HepG2 (cell line): Measurements from ENCODE around the gene HELB. TPM values are rescaled to one million over a fixed set of nuclear protein-coding genes. Genes with fewer than 3 reads are reported as not detected.

Experiments
- ATAC-seq: fragments of 200-7000 bp; cut with Tn5 transposase; 3 replicates; pipeline ENCODE4 v1.9.1; 2020; ENCODE audit warnings: mild to moderate bottlenecking, moderate library complexity
- BruUV-seq: library from RNA; stranded (reverse); fragments of 400-500 nt; replicated peaks from 2 replicates; lab custom pipeline; 2021; lab: Mats Ljungman, UMichigan
- CTCF ChIA-PET: fragments of 300-600 bp; formaldehyde crosslinking; extraction: SDS; loops from one replicate; lab custom pipeline; 2021; ENCODE audit warnings: low total read pairs, inconsistent platforms, low intra/inter-chr PET ratio; lab: Yijun Ruan, JAX
- POLR2A ChIA-PET: fragments of 350-600 bp; sonication (Branson Sonifier 250); formaldehyde crosslinking; loops from one replicate; lab custom pipeline; 2020; ENCODE audit warnings: antibody characterized with exemption, inconsistent platforms; lab: Yijun Ruan, JAX
- DNase-seq: peaks from one replicate; pipeline ENCODE4 v3.0.0-alpha.2; 2015; ENCODE audit warnings: low spot score
- FAIRE-seq: peaks from 3 replicates; lab custom pipeline; 2011; peaks lifted over from hg19 to GRCh38; lab: Jason Lieb, UNC
- H2AFZ ChIP-seq: one replicate; pipeline ENCODE4 v1.6.1; 2011; ENCODE audit warnings: low read length, inconsistent platforms
- H3K27ac ChIP-seq: fragments of 300-600 bp; 3 replicates; pipeline ENCODE4 v1.8.0; 2011; ENCODE audit warnings: mixed run types, mild to moderate bottlenecking, mixed read lengths, low read length, inconsistent platforms; ENCODE audit not compliant: insufficient read depth; ENCODE audit errors: extremely low read length
- H3K27me3 ChIP-seq, 2 experiments: fragments of 200-600 bp in 1 of 2; 2 replicates in 1 of 2; 3 replicates in 1 of 2; pipeline versions ENCODE4 v1.6.0 to v1.8.0; 2011; ENCODE audit warnings: low read length in 2 of 2, mild to moderate bottlenecking in 2 of 2, moderate library complexity in 2 of 2, inconsistent platforms in 1 of 2; ENCODE audit not compliant: insufficient read depth in 2 of 2, control insufficient read depth in 1 of 2
- H3K36me3 ChIP-seq, 2 experiments: fragments of 200-600 bp in 1 of 2; replicated peaks in 1 of 2; 2 replicates in 1 of 2; 3 replicates in 1 of 2; pipeline versions ENCODE4 v1.5.1 to v1.8.0; 2011; ENCODE audit warnings: low read length in 2 of 2, inconsistent platforms in 1 of 2; ENCODE audit not compliant: insufficient read depth in 2 of 2, control insufficient read depth in 1 of 2
- H3K4me1 ChIP-seq: 2 replicates; pipeline ENCODE4 v1.5.1; 2012; ENCODE audit warnings: low read length, inconsistent platforms; ENCODE audit not compliant: insufficient read depth
- H3K4me2 ChIP-seq: 2 replicates; pipeline ENCODE4 v1.6.0; 2011; ENCODE audit warnings: low read depth, low read length, inconsistent platforms
- H3K4me3 ChIP-seq, 3 experiments: fragments of 200-600 bp in 1 of 3; sonication (generic), shearing (Covaris generic) in 1 of 3; replicated peaks in 1 of 3; 2 replicates each; pipeline ENCODE4 v1.5.1; 2011 to 2016; ENCODE audit warnings: low read length in 3 of 3, inconsistent platforms in 2 of 3, low read depth in 2 of 3, mild to moderate bottlenecking in 2 of 3, control low read depth in 1 of 3, mixed read lengths in 1 of 3; ENCODE audit not compliant: insufficient read depth in 1 of 3
- H3K79me2 ChIP-seq: one replicate; pipeline ENCODE4 v1.6.1; 2011; ENCODE audit warnings: low read length, inconsistent platforms; ENCODE audit not compliant: insufficient read depth
- H3K9ac ChIP-seq: 2 replicates; pipeline ENCODE4 v1.6.0; 2011; ENCODE audit warnings: mild to moderate bottlenecking, low read depth, low read length, inconsistent platforms; ENCODE audit not compliant: insufficient read depth
- H3K9me3 ChIP-seq: 2 replicates; pipeline ENCODE4 v1.5.1; 2012; ENCODE audit warnings: mild to moderate bottlenecking, low read length
- H4K20me1 ChIP-seq: 2 replicates; pipeline ENCODE4 v1.6.0; 2011; ENCODE audit warnings: inconsistent platforms, mild to moderate bottlenecking, low read length, moderate library complexity; ENCODE audit not compliant: insufficient read depth
- RFX1 ChIP-seq: fragments of 450-650 bp; IDR thresholded peaks from 2 replicates; pipeline ENCODE4 v1.6.1; 2017
- ZNF326 ChIP-seq: sonication (generic); formaldehyde crosslinking; IDR thresholded peaks from 2 replicates; pipeline ENCODE4 v1.4.0; 2020; ENCODE audit warnings: missing genetic modification reagents, borderline replicate concordance
- WGBS: methylation state at CpG from one replicate; pipeline ENCODE4 v1.1.6; 2017; ENCODE audit warnings: low lambda C conversion rate; 5-methylcytosine and 5-hydroxymethylcytosine counted together
- in situ Hi-C: cut with HindIII; loops from 2 replicates; pipeline ENCODE4 v1.10.0; 2017; ENCODE audit warnings: low pct_unique_long_range_greater_than_20kb; ENCODE audit not compliant: extremely low pct_ligation_motif_present
- intact Hi-C: fragments of 100-400 bp; cut with micrococcal nuclease; formaldehyde crosslinking; loops from one replicate; pipeline ENCODE4 v1.10.0; 2022; ENCODE audit not compliant: unreplicated experiment
- polyA plus RNA-seq, 8 experiments: library from polyadenylated mRNA; depleted of rRNA in 3 of 8; stranded (reverse) in 7 of 8; unstranded in 1 of 8; fragments of >200 nt; fragmentation: Illumina TruSeq in 4 of 8; extraction: Trizol in 4 of 8; gene quantifications; 2 replicates each; pipeline versions ENCODE4 v1.2.1 to v1.2.3, GENCODE V29; 2011 to 2016; ENCODE audit warnings: low read depth in 4 of 8, missing spikeins in 1 of 8, mixed read lengths in 1 of 8; ENCODE audit not compliant: insufficient read depth in 1 of 8
- total RNA-seq, 5 experiments: library from RNA; depleted of rRNA; stranded (reverse); fragments of >200 nt; fragmentation: Illumina TruSeq; extraction: Trizol; gene quantifications; 2 replicates each; pipeline ENCODE4 v1.2.3, GENCODE V29; 2016; ENCODE audit warnings: low read depth in 1 of 5

HELB gene
- total and polyA plus RNA-seq, 2 of the 13 experiments (the other 11 are each of a cell fraction or from before 2014, with no cell fraction given), result 1.7 to 3.7 TPM

GRCh38 chr12:66345956-66346355 is 43.7 kb downstream of the HELB start:
- no peak for TF ChIP-seq RFX1
- Histone ChIP-seq H4K20me1 (no peaks in the 10 kb centered on the region), H2AFZ (no peak overlapping the region), H3K4me1 (no peaks in the 10 kb centered on the region), H3K4me3 (no peak overlapping the region), H3K9me3 (peaks cover 12% of the 10 kb centered on the region), H3K4me2 (no peak overlapping the region), H3K9ac (no peak overlapping the region), H3K79me2 (no peaks in the 10 kb centered on the region), H3K27ac (no peak overlapping the region), H3K36me3 (peaks cover 0 to 2% of the 10 kb centered on the region in 2 experiments; a peak in 1 of 5 replicates), H3K27me3 (no peaks in the 10 kb centered on the region)
- FAIRE-seq (no peak), ATAC-seq (no peak), DNase-seq (no peak)
- in situ Hi-C loops, result no loop called here
- ChIA-PET CTCF (no interaction called here), POLR2A (no interaction called here)
- BruUV-seq, result no TSS peak
- intact Hi-C loops, result no loop called here
- 92% methylated on average over 2 of the region's 2 CpGs for WGBS

DNA sequence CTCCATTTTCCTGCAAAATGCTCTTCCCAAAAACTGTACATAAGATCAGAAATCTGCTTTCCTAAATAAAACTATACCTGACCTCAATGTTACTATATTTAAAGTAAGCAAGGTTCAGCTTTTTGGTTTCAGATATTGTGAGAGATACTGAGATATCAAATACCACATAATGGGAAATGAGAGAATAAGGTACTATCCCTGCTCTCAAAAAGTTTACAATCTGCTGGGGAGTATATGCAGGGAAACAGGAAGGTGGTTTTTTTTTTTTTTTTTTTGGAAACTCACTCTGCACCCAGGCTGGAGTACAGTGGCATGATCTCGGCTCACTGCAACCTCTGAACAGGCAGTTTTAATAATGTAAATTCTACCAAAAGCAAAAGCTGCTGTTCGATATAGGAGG is 49.0 kb downstream of the HELB start:
- BruUV-seq, result no TSS peak
- CTCF ChIA-PET, result interaction anchor here (1.5 kb wide), 1 partner anchor 58 kb away, joined by 6 read pairs; no protein-coding TSS in a partner anchor
- no peak for FAIRE-seq
- Histone ChIP-seq H3K9ac (no peak overlapping the region), H3K4me2 (no peak overlapping the region), H3K79me2 (no peaks in the 10 kb centered on the region), H3K4me3 (no peak overlapping the region), H3K4me1 (no peaks in the 10 kb centered on the region), H2AFZ (no peak overlapping the region), H4K20me1 (no peaks in the 10 kb centered on the region), H3K36me3 (no peaks in the 10 kb centered on the region), H3K27me3 (peaks cover 0 to 4% of the 10 kb centered on the region in 2 experiments; a peak in 1 of 5 replicates), H3K9me3 (no peaks in the 10 kb centered on the region), H3K27ac (no peak overlapping the region)
- no peak for DNase-seq
- ATAC-seq, result no peak
- intact Hi-C loops, result loop anchor here (5.0 kb wide), 1 partner anchor 341 kb away; no protein-coding TSS in a partner anchor
- WGBS, result 51% methylated on average over 2 of the region's 2 CpGs
- POLR2A ChIA-PET, result no interaction called here
- TF ChIP-seq ZNF326 (CRISPR knock-in tag), result no peak
- in situ Hi-C loops, result no loop called here
